Sigmoid colon (tissue), 7 donors: ENCODE data around the gene ZNF326. TPM values are rescaled to one million over a fixed set of nuclear protein-coding genes. Genes with fewer than 3 reads are reported as not detected.

Experiments used
- DNase-seq: peaks from one replicate; pipeline ENCODE4 v3.0.0-alpha.2; 2019
- H3K27ac ChIP-seq, 4 donors: fragments of 200-600 bp; sonication (generic); one replicate each; pipeline ENCODE4 v1.5.1; 2016 to 2019; ENCODE audit warnings: mild to moderate bottlenecking in 1 of 4
- H3K27me3 ChIP-seq, 3 donors: fragments of 200-600 bp; sonication (generic); one replicate each; pipeline ENCODE4 v1.5.1; 2019; ENCODE audit warnings: mild to moderate bottlenecking in 1 of 3
- H3K36me3 ChIP-seq, 4 donors: fragments of 200-600 bp; sonication (generic); one replicate each; pipeline ENCODE4 v1.5.1; 2016 to 2019
- H3K4me1 ChIP-seq, 4 donors: fragments of 200-600 bp; sonication (generic); one replicate each; pipeline ENCODE4 v1.5.1; 2017 to 2019
- H3K4me3 ChIP-seq, 4 donors: fragments of 200-600 bp; sonication (generic); one replicate each; pipeline ENCODE4 v1.5.1; 2017 to 2019; ENCODE audit warnings: mild to moderate bottlenecking in 2 of 4, moderate library complexity in 1 of 4
- H3K9me3 ChIP-seq, 4 donors: fragments of 200-600 bp in 3 of 4; sonication (generic) in 3 of 4; one replicate each; pipeline versions ENCODE4 v1.5.1 to v1.6.1; 2013 to 2019
- EP300 ChIP-seq, 4 donors: sonication (generic); formaldehyde crosslinking; IDR thresholded peaks; one replicate each; pipeline ENCODE4 v1.6.1; 2017; ENCODE audit warnings: antibody characterized with exemption in 4 of 4
- POLR2A ChIP-seq, 2 donors: fragments of 450-650 bp; IDR thresholded peaks; one replicate each; pipeline ENCODE4 v1.6.1; 2016; ENCODE audit warnings: antibody characterized with exemption in 2 of 2, mild to moderate bottlenecking in 2 of 2, moderate library complexity in 2 of 2
- POLR2AphosphoS5 ChIP-seq, 4 donors: sonication (generic); formaldehyde crosslinking; IDR thresholded peaks; one replicate each; pipeline ENCODE4 v1.6.1; 2017; ENCODE audit warnings: antibody characterized with exemption in 4 of 4
- WGBS, 2 donors: extraction: QIAGEN DNeasy Blood & Tissue Kit; methylation state at CpG; one replicate each; pipeline ENCODE4 v1.1.7; 2013; 5-methylcytosine and 5-hydroxymethylcytosine counted together
- intact Hi-C: fragments of 100-400 bp; cut with DNase I; formaldehyde crosslinking; loops from one replicate; pipeline ENCODE4 v1.15.1; 2023
- polyA plus RNA-seq, 3 donors: library from polyadenylated mRNA; stranded (reverse); fragments of 200-250 nt; gene quantifications; one replicate each; pipeline ENCODE4 v1.2.3, GENCODE V29; 2013
- total RNA-seq, 4 donors: library from RNA; depleted of rRNA; stranded (reverse); fragments of >200 nt; gene quantifications; one replicate each; pipeline ENCODE4 v1.1.0, GENCODE V29; 2016
- TF ChIP-seq, protein P1 (sequence below), 4 experiments: fragments of 450-650 bp in 3 of 4; fragments of 200-600 bp in 1 of 4; IDR thresholded peaks; one replicate each; pipeline ENCODE4 v1.5.1; 2016 to 2019; ENCODE audit warnings: antibody characterized with exemption in 4 of 4, mild to moderate bottlenecking in 3 of 4, moderate library complexity in 2 of 4
- donor health status: healthy with polysubstance abuse.
- donor health status: Bipolar disorder and iron deficiency.
- donor health status: healthy.

The ZNF326 gene
- total and polyA plus RNA-seq, 7 donors: 15.3 to 24.4 (median 16.3) TPM

DNA sequence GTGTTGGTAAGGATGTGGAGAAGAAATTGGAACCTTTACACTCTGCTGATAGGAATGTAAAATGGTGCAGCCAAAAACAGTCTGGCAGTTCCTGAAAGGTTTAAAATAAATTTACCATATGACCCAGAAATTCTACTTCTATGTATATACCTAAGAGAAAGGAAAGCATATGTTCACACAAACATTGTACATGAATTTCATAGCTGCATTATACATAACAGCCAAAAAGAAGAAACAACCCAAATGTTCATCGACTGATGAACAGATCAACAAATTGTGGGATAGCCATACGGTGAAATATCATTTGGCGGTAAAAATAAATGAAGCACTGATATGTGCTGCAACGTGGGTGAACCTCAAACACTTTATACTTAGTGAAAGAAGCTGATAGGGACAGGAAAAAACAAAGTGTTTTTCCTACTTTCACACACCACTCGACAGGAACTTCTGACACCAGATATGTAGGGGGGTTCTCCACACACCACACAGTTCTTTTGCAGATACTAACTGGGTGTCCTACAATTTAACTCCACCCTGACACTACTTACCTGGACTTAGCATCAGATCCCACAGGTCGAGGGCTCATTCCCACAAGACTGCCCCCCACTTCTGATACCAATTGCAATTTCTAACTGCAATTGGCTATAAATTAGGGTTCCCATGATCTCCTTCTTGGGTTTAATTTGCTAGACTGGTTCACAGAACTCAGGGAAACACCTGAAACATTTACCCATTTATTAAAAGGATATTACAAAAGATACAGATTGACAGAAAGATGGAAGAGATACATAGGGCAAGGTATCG, 35.9 kb upstream of the ZNF326 start:
- Histone ChIP-seq H3K4me1 (peaks cover 0 to 11% (median 11%) of the 10 kb centered on the region in 4 donors), H3K9me3 (no peaks in the 10 kb centered on the region), H3K27ac (no peak overlapping the region), H3K27me3 (no peaks in the 10 kb centered on the region), H3K4me3 (no peak overlapping the region), H3K36me3 (no peaks in the 10 kb centered on the region)
- WGBS, 2 donors: 82 to 92% methylated on average over 7 of the region's 7 CpGs
- intact Hi-C loops: no loop called here
- DNase-seq: no peak
- TF ChIP-seq EP300 (IDR thresholded peaks at IDR 0.05): no peak
- TF ChIP-seq, protein P1, sequence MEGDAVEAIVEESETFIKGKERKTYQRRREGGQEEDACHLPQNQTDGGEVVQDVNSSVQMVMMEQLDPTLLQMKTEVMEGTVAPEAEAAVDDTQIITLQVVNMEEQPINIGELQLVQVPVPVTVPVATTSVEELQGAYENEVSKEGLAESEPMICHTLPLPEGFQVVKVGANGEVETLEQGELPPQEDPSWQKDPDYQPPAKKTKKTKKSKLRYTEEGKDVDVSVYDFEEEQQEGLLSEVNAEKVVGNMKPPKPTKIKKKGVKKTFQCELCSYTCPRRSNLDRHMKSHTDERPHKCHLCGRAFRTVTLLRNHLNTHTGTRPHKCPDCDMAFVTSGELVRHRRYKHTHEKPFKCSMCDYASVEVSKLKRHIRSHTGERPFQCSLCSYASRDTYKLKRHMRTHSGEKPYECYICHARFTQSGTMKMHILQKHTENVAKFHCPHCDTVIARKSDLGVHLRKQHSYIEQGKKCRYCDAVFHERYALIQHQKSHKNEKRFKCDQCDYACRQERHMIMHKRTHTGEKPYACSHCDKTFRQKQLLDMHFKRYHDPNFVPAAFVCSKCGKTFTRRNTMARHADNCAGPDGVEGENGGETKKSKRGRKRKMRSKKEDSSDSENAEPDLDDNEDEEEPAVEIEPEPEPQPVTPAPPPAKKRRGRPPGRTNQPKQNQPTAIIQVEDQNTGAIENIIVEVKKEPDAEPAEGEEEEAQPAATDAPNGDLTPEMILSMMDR (IDR thresholded peaks at IDR 0.05): no peak
- no peak for TF ChIP-seq POLR2A (IDR thresholded peaks at IDR 0.05)

DNA sequence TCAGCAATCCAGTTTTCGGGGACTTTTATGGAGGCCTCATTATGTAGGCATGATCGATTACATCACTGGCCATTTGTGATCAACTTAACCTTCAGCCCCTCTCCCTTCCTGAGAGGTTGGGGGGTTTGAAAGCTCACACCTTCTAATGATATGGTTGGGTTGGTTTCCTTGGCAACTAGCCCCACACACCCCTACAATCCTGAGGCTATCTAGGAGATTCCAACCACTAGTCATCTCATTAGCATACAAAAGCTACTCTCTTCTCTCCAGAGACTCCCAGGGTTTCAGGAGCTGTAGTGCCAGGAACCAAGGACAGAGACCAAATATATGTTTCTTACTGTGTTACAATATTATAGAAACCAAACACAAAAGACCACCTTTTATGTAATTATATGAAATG, 35.2 kb upstream of the ZNF326 start:
- no peaks in the 10 kb centered on the region for H3K9me3 ChIP-seq
- TF ChIP-seq, protein P1 (IDR thresholded peaks at IDR 0.05): no peak
- TF ChIP-seq POLR2AphosphoS5 (IDR thresholded peaks at IDR 0.05) (no peak), EP300 (IDR thresholded peaks at IDR 0.05) (no peak), POLR2A (IDR thresholded peaks at IDR 0.05) (no peak)
- peaks cover 0 to 11% (median 11%) of the 10 kb centered on the region in 4 donors for H3K4me1 ChIP-seq
- no peak overlapping the region for H3K27ac ChIP-seq
- intact Hi-C loops: no loop called here
- no peaks in the 10 kb centered on the region for H3K36me3 ChIP-seq
- no peak overlapping the region for H3K4me3 ChIP-seq
- no peaks in the 10 kb centered on the region for H3K27me3 ChIP-seq
- DNase-seq: no peak
- 96 to 98% methylated on average over 2 of the region's 2 CpGs for WGBS, 2 donors

DNA sequence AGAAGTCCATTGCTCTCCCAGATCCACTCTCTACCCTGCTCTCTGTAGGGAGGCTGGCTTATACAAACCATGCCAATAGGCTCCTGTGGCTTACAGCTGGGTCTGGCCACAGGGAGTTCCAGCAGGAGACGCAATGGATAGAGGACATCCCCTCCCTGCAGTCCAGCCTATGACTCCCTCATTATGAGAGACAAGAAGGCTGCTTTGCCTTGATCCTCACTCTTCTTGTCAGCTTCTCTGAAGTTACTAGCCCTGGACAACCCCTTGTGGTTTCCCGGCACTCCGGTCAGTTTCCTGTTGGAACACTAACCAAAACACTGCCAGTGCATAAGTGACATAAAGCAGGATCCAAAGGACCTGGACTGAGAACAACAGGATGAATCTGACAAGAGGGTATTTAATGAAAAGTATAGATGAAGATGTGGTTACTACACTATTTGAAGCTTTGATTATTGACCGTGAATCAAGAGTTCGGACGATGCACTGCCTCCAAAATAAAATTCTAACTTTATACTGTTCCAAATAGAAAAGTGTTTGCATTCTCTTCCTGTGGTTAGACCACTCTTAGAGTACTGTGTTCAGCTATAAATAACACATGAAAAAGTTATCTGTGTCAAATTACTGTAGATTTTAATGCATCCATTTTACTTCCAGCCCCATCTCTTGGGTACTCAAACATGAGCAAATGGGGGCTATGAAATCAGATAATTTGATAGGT, 32.7 kb upstream of the ZNF326 start:
- H3K9me3 ChIP-seq: no peaks in the 10 kb centered on the region
- WGBS, 2 donors: 44 to 77% methylated on average over 6 of the region's 6 CpGs
- H3K4me3 ChIP-seq: no peak overlapping the region
- H3K36me3 ChIP-seq: no peaks in the 10 kb centered on the region
- peak overlapping the region in 1 of 4 donors; percentile 12 for H3K27ac ChIP-seq
- peaks cover 0 to 11% (median 11%) of the 10 kb centered on the region in 4 donors for H3K4me1 ChIP-seq
- intact Hi-C loops: no loop called here
- TF ChIP-seq EP300 (IDR thresholded peaks at IDR 0.05) (peak in 2 of 4 donors; percentile 16 to 21), POLR2A (IDR thresholded peaks at IDR 0.05) (no peak), POLR2AphosphoS5 (IDR thresholded peaks at IDR 0.05) (peak; percentile 22 to 83 (median 82))
- DNase-seq: no peak
- no peaks in the 10 kb centered on the region for H3K27me3 ChIP-seq

DNA sequence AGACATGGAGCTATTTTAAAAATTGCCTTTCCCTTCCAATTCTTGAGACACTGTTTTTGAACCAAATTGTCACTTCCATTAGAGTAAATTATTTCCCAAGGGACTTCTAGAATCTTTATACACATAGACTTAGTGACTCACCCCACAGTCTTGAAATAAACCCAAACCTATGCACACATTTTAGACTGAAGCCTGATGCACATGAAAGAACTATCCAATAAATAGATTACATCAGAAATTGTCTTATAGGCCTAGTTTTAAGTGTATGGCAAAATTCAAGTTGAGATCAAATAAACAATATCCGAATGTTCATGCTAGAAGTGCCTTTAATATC, 32.2 kb upstream of the ZNF326 start:
- no peak overlapping the region for H3K4me3 ChIP-seq
- H3K36me3 ChIP-seq: no peaks in the 10 kb centered on the region
- no peaks in the 10 kb centered on the region for H3K27me3 ChIP-seq
- H3K27ac ChIP-seq: no peak overlapping the region
- H3K9me3 ChIP-seq: no peaks in the 10 kb centered on the region
- intact Hi-C loops: no loop called here
- DNase-seq: no peak
- H3K4me1 ChIP-seq: peaks cover 0 to 11% (median 11%) of the 10 kb centered on the region in 4 donors
- 81 to 91% methylated on average over 1 of the region's 1 CpG for WGBS, 2 donors
- TF ChIP-seq, protein P1 (IDR thresholded peaks at IDR 0.05): no peak
- no peak for TF ChIP-seq EP300 (IDR thresholded peaks at IDR 0.05)
- TF ChIP-seq POLR2A (IDR thresholded peaks at IDR 0.05): no peak
- no peak for TF ChIP-seq POLR2AphosphoS5 (IDR thresholded peaks at IDR 0.05)

DNA sequence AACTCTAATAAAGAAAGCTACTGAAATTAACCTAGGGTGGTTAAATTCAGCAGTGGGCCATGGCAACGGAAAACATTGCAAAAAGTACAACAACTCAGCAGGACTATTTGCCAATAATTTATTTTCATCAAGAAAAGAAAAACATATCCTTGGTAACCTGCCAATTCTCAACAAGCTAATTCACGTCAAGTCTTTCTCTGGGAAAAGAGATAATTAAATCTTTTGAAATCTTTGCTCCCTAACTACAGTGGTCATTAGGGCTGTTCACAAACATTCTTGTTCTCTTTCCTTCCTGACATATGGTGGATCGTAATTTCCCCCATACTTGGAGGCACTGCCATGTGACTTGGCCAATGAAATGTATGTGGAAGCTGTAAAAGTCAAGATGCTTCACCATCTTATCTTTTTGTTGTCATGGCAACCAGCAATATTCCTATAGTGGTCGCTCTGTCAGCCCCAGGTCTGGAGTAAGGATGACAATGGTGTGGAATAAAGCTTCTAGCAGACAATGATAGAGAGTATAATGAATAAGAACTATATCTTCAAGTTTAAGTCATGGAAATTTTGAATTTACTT, 29.6 kb upstream of the ZNF326 start:
- intact Hi-C loops: no loop called here
- no peak for DNase-seq
- H3K4me3 ChIP-seq: no peak overlapping the region
- no peaks in the 10 kb centered on the region for H3K9me3 ChIP-seq
- no peak overlapping the region for H3K27ac ChIP-seq
- H3K4me1 ChIP-seq: peaks cover 0 to 11% (median 11%) of the 10 kb centered on the region in 4 donors
- H3K27me3 ChIP-seq: no peaks in the 10 kb centered on the region
- no peaks in the 10 kb centered on the region for H3K36me3 ChIP-seq
- no peak for TF ChIP-seq POLR2A (IDR thresholded peaks at IDR 0.05)
- no peak for TF ChIP-seq POLR2AphosphoS5 (IDR thresholded peaks at IDR 0.05)
- TF ChIP-seq, protein P1 (IDR thresholded peaks at IDR 0.05): no peak
- no peak for TF ChIP-seq EP300 (IDR thresholded peaks at IDR 0.05)
- WGBS, 2 donors: 85% methylated on average over 4 of the region's 4 CpGs
